HepG2 (cell line): Measurements from ENCODE around the gene RUNDC1. TPM values are rescaled to one million over a fixed set of nuclear protein-coding genes. Genes with fewer than 3 reads are reported as not detected.

Experiments used
- ATAC-seq: fragments of 200-7000 bp; cut with Tn5 transposase; 3 replicates; pipeline ENCODE4 v1.9.1; 2020; ENCODE audit warnings: mild to moderate bottlenecking, moderate library complexity
- BruUV-seq: library from RNA; stranded (reverse); fragments of 400-500 nt; replicated peaks from 2 replicates; lab custom pipeline; 2021; lab: Mats Ljungman, UMichigan
- CTCF ChIA-PET: fragments of 300-600 bp; formaldehyde crosslinking; extraction: SDS; loops from one replicate; lab custom pipeline; 2021; ENCODE audit warnings: low total read pairs, inconsistent platforms, low intra/inter-chr PET ratio; lab: Yijun Ruan, JAX
- POLR2A ChIA-PET: fragments of 350-600 bp; sonication (Branson Sonifier 250); formaldehyde crosslinking; loops from one replicate; lab custom pipeline; 2020; ENCODE audit warnings: antibody characterized with exemption, inconsistent platforms; lab: Yijun Ruan, JAX
- DNase-seq: peaks from one replicate; pipeline ENCODE4 v3.0.0-alpha.2; 2015; ENCODE audit warnings: low spot score
- FAIRE-seq: peaks from 3 replicates; lab custom pipeline; 2011; peaks lifted over from hg19 to GRCh38; lab: Jason Lieb, UNC
- H2AFZ ChIP-seq: one replicate; pipeline ENCODE4 v1.6.1; 2011; ENCODE audit warnings: low read length, inconsistent platforms
- H3K27ac ChIP-seq: fragments of 300-600 bp; 3 replicates; pipeline ENCODE4 v1.8.0; 2011; ENCODE audit warnings: mixed run types, mild to moderate bottlenecking, mixed read lengths, low read length, inconsistent platforms; ENCODE audit not compliant: insufficient read depth; ENCODE audit errors: extremely low read length
- H3K27me3 ChIP-seq, 2 experiments: fragments of 200-600 bp in 1 of 2; 2 replicates in 1 of 2; 3 replicates in 1 of 2; pipeline versions ENCODE4 v1.6.0 to v1.8.0; 2011; ENCODE audit warnings: low read length in 2 of 2, mild to moderate bottlenecking in 2 of 2, moderate library complexity in 2 of 2, inconsistent platforms in 1 of 2; ENCODE audit not compliant: insufficient read depth in 2 of 2, control insufficient read depth in 1 of 2
- H3K36me3 ChIP-seq, 2 experiments: fragments of 200-600 bp in 1 of 2; replicated peaks in 1 of 2; 2 replicates in 1 of 2; 3 replicates in 1 of 2; pipeline versions ENCODE4 v1.5.1 to v1.8.0; 2011; ENCODE audit warnings: low read length in 2 of 2, inconsistent platforms in 1 of 2; ENCODE audit not compliant: insufficient read depth in 2 of 2, control insufficient read depth in 1 of 2
- H3K4me1 ChIP-seq: 2 replicates; pipeline ENCODE4 v1.5.1; 2012; ENCODE audit warnings: low read length, inconsistent platforms; ENCODE audit not compliant: insufficient read depth
- H3K4me2 ChIP-seq: 2 replicates; pipeline ENCODE4 v1.6.0; 2011; ENCODE audit warnings: low read depth, low read length, inconsistent platforms
- H3K4me3 ChIP-seq, 3 experiments: fragments of 200-600 bp in 1 of 3; sonication (generic), shearing (Covaris generic) in 1 of 3; replicated peaks in 1 of 3; 2 replicates each; pipeline ENCODE4 v1.5.1; 2011 to 2016; ENCODE audit warnings: low read length in 3 of 3, inconsistent platforms in 2 of 3, low read depth in 2 of 3, mild to moderate bottlenecking in 2 of 3, control low read depth in 1 of 3, mixed read lengths in 1 of 3; ENCODE audit not compliant: insufficient read depth in 1 of 3
- H3K79me2 ChIP-seq: one replicate; pipeline ENCODE4 v1.6.1; 2011; ENCODE audit warnings: low read length, inconsistent platforms; ENCODE audit not compliant: insufficient read depth
- H3K9ac ChIP-seq: 2 replicates; pipeline ENCODE4 v1.6.0; 2011; ENCODE audit warnings: mild to moderate bottlenecking, low read depth, low read length, inconsistent platforms; ENCODE audit not compliant: insufficient read depth
- H3K9me3 ChIP-seq: 2 replicates; pipeline ENCODE4 v1.5.1; 2012; ENCODE audit warnings: mild to moderate bottlenecking, low read length
- H4K20me1 ChIP-seq: 2 replicates; pipeline ENCODE4 v1.6.0; 2011; ENCODE audit warnings: inconsistent platforms, mild to moderate bottlenecking, low read length, moderate library complexity; ENCODE audit not compliant: insufficient read depth
- BCLAF1 ChIP-seq: fragments of 450-650 bp; IDR thresholded peaks from 2 replicates; pipeline ENCODE4 v1.6.1; 2017; ENCODE audit warnings: mild to moderate bottlenecking
- CHD2 ChIP-seq: IDR thresholded peaks from 2 replicates; pipeline ENCODE4 v1.6.1; 2011; ENCODE audit warnings: low read depth, low read length, improper control_type of control experiment
- FOSL1 ChIP-seq: sonication (generic); formaldehyde crosslinking; IDR thresholded peaks from 2 replicates; pipeline ENCODE4 v1.9.0; 2021; ENCODE audit warnings: missing genetic modification reagents, borderline replicate concordance
- FOXP1 ChIP-seq, 2 experiments: fragments of 450-650 bp in 1 of 2; IDR thresholded peaks; 2 replicates each; pipeline ENCODE4 v1.6.1; 2017 to 2018; ENCODE audit warnings: antibody characterized with exemption in 1 of 2
- PHB2 ChIP-seq: fragments of 450-650 bp; IDR thresholded peaks from 2 replicates; pipeline ENCODE4 v1.6.1; 2018; ENCODE audit not compliant: partially characterized antibody
- SATB2 ChIP-seq: sonication (generic); formaldehyde crosslinking; IDR thresholded peaks from 2 replicates; pipeline ENCODE4 v1.5.0; 2020; ENCODE audit warnings: missing genetic modification reagents
- SIN3B ChIP-seq: fragments of 150-350 bp; IDR thresholded peaks from 2 replicates; pipeline ENCODE4 v1.6.1; 2014; ENCODE audit warnings: low read length
- U2AF2 ChIP-seq: fragments of 200-400 bp; formaldehyde crosslinking; IDR thresholded peaks from 2 replicates; pipeline ENCODE4 v1.6.1; 2017; ENCODE audit warnings: low read depth, mild to moderate bottlenecking, low read length
- XRCC5 ChIP-seq: fragments of 200-400 bp; formaldehyde crosslinking; optimal IDR thresholded peaks from 2 replicates; pipeline ENCODE3; 2017; ENCODE audit warnings: mild to moderate bottlenecking, low read length
- ZBTB10 ChIP-seq: sonication (generic); formaldehyde crosslinking; IDR thresholded peaks from 2 replicates; pipeline ENCODE4 v1.4.0; 2020; ENCODE audit warnings: missing genetic modification reagents, borderline replicate concordance
- ZBTB3 ChIP-seq: sonication (generic); formaldehyde crosslinking; IDR thresholded peaks from 2 replicates; pipeline ENCODE4 v1.4.0; 2020; ENCODE audit warnings: low read depth, mild to moderate bottlenecking, moderate library complexity, missing genetic modification reagents, borderline replicate concordance
- ZBTB7A ChIP-seq: sonication (generic); formaldehyde crosslinking; IDR thresholded peaks from 2 replicates; pipeline ENCODE4 v1.8.0; 2022; ENCODE audit warnings: mild to moderate bottlenecking, missing genetic modification reagents
- ZXDC ChIP-seq: sonication (generic); formaldehyde crosslinking; IDR thresholded peaks from 2 replicates; pipeline ENCODE4 v1.5.0; 2020; ENCODE audit warnings: mild to moderate bottlenecking, missing genetic modification reagents
- WGBS: methylation state at CpG from one replicate; pipeline ENCODE4 v1.1.6; 2017; ENCODE audit warnings: low lambda C conversion rate; 5-methylcytosine and 5-hydroxymethylcytosine counted together
- in situ Hi-C: cut with HindIII; loops from 2 replicates; pipeline ENCODE4 v1.10.0; 2017; ENCODE audit warnings: low pct_unique_long_range_greater_than_20kb; ENCODE audit not compliant: extremely low pct_ligation_motif_present
- intact Hi-C: fragments of 100-400 bp; cut with micrococcal nuclease; formaldehyde crosslinking; loops from one replicate; pipeline ENCODE4 v1.10.0; 2022; ENCODE audit not compliant: unreplicated experiment
- polyA plus RNA-seq, 8 experiments: library from polyadenylated mRNA; depleted of rRNA in 3 of 8; stranded (reverse) in 7 of 8; unstranded in 1 of 8; fragments of >200 nt; fragmentation: Illumina TruSeq in 4 of 8; extraction: Trizol in 4 of 8; gene quantifications; 2 replicates each; pipeline versions ENCODE4 v1.2.1 to v1.2.3, GENCODE V29; 2011 to 2016; ENCODE audit warnings: low read depth in 4 of 8, missing spikeins in 1 of 8, mixed read lengths in 1 of 8; ENCODE audit not compliant: insufficient read depth in 1 of 8
- total RNA-seq, 5 experiments: library from RNA; depleted of rRNA; stranded (reverse); fragments of >200 nt; fragmentation: Illumina TruSeq; extraction: Trizol; gene quantifications; 2 replicates each; pipeline ENCODE4 v1.2.3, GENCODE V29; 2016; ENCODE audit warnings: low read depth in 1 of 5

RUNDC1 gene
- total and polyA plus RNA-seq, 2 of the 13 experiments (the other 11 are each of a cell fraction or from before 2014, with no cell fraction given) = 10.3 to 11.4 TPM

- H3K4me1 ChIP-seq = peaks cover 81% of the 10 kb centered on the region
- H3K4me2 ChIP-seq = peak within 1 kb of the TSS; percentile 92
- peak within 1 kb of the TSS; percentile 75 for H2AFZ ChIP-seq
- peak; percentile 78 for ATAC-seq
- intact Hi-C loops = loop anchor here (5.0 kb wide), 1 partner anchor 165 kb away; the partner anchor contains the start of gene NBR1
- peaks cover 5 to 15% of the 10 kb centered on the region in 2 experiments for H3K36me3 ChIP-seq
- WGBS = 16% methylated on average over 18 of the region's 18 CpGs
- ChIA-PET POLR2A (interaction anchor here (0.6 to 8.3 kb wide), 10 partner anchors 9 to 221 kb away, joined by 3 to 162 read pairs (median 4); partner anchors contain the start of genes NBR1, RPL27, TMEM106A and VAT1), CTCF (no interaction called here)
- peaks cover 4% of the 10 kb centered on the region; the same call in 1 of the 2 replicates for H4K20me1 ChIP-seq
- FAIRE-seq = peak; percentile 59
- no peaks in the 10 kb centered on the region; a peak in 1 of 5 replicates for H3K27me3 ChIP-seq
- peak; percentile 83 for DNase-seq
- no peaks in the 10 kb centered on the region for H3K9me3 ChIP-seq
- TSS peak; percentile 44 for BruUV-seq
- H3K9ac ChIP-seq = peak within 1 kb of the TSS; percentile 92
- H3K4me3 ChIP-seq = peak within 1 kb of the TSS; percentile 71 to 92 (median 88)
- in situ Hi-C loops = no loop called here
- peak within 1 kb of the TSS; percentile 92 for H3K27ac ChIP-seq
- peaks cover 7% of the 10 kb centered on the region for H3K79me2 ChIP-seq
- TF ChIP-seq BCLAF1 (no peak), CHD2 (no peak), ZXDC (CRISPR knock-in tag) (no peak), FOSL1 (no peak), FOXP1 (IDR thresholded peaks at IDR 0.05) (no peak), FOXP1 (CRISPR knock-in tag; IDR thresholded peaks at IDR 0.05) (no peak), ZBTB7A (CRISPR knock-in tag) (no peak), PHB2 (no peak), ZBTB3 (CRISPR knock-in tag) (no peak), U2AF2 (no peak), XRCC5 (peak; percentile 91), SIN3B (no peak), ZBTB10 (CRISPR knock-in tag) (no peak), SATB2 (CRISPR knock-in tag) (no peak)
Measured at GRCh38 chr17:43006639-43007551, 26.5 kb downstream of the RUNDC1 start, which contains the start of gene IFI35. Gene IFI35 (plus strand): TSS chr17:43006784. CDS start chr17:43006948, 164 bp downstream.
